ENCODE data around the gene STARD7. TPM values are rescaled to one million over a fixed set of nuclear protein-coding genes. Genes with fewer than 3 reads are reported as not detected.

STARD7 gene
- polyA plus RNA-seq, 2 of the 4 experiments (the other 2 are of a cell fraction) = 101 to 136 TPM

DNA sequence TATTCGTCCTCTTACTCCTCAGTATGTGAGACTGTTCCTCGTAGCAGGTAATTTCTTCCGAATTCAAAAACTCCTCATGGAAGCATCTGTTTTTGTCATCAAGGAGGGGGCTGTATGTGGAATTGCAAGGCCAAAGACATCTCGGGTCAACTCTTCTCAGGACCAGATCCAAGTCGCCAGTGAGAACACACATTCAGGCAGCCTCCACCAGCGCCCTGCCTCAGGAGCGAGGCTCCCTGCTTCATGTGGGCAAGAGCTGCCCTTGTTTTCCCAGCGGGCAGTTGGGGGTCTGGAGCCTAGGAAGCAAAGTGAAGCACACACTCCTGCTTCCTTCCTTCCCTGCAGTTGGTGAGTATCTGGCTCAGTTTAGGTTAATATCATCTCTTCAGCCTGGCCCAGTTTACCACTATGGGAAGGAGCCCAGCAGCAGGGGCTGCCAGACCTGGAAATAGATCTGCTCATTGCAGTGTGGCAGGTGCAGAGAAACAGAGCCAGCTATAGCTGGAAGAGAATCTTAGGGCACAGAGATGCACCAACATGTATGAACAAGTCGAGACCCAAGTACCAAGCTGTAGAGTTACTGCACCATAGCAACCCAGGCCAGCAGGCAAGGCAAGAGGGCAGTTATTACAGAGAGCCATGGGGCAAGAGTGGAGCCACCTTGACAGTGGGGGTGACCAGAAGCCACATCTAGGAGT is 31.9 kb upstream of the STARD7 start:
- FAIRE-seq (no peak), DNase-seq (ENCODE audit: low read depth in 1 of 2, low spot score in 1 of 2) (no peak), ATAC-seq (no peak; a peak in 1 of 6 replicates)
- no peak overlapping the region for H3K27ac ChIP-seq
- no peaks in the 10 kb centered on the region for H3K9me3 ChIP-seq
- ChIA-PET POLR2A (interaction anchor here (0.8 kb wide), 1 partner anchor 20 kb away, joined by 3 read pairs; no protein-coding TSS in a partner anchor), CTCF (interaction anchor here (1.3 to 2.7 kb wide), 4 partner anchors 8 to 26 kb away, joined by 4 to 13 read pairs (median 8); partner anchors contain the start of genes CIAO1 and TMEM127)
- H3K4me1 ChIP-seq = no peaks in the 10 kb centered on the region
- no peak overlapping the region for H3K4me3 ChIP-seq
- WGBS (ENCODE audit: missing lambda C conversion rate) = 78% methylated on average over 9 of the region's 9 CpGs
- TF ChIP-seq CEBPB (IDR thresholded peaks at IDR 0.05) = no peak
- TF ChIP-seq, protein P1, sequence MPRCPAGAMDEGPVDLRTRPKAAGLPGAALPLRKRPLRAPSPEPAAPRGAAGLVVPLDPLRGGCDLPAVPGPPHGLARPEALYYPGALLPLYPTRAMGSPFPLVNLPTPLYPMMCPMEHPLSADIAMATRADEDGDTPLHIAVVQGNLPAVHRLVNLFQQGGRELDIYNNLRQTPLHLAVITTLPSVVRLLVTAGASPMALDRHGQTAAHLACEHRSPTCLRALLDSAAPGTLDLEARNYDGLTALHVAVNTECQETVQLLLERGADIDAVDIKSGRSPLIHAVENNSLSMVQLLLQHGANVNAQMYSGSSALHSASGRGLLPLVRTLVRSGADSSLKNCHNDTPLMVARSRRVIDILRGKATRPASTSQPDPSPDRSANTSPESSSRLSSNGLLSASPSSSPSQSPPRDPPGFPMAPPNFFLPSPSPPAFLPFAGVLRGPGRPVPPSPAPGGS (IDR thresholded peaks at IDR 0.05) = no peak
- TF ChIP-seq CBX2 (IDR thresholded peaks at IDR 0.05; ENCODE audit: borderline replicate concordance, low read depth) = no peak
- no peak for TF ChIP-seq POLR2A (IDR thresholded peaks at IDR 0.05; ENCODE audit: low read length)
- no peak for TF ChIP-seq CTCF (IDR thresholded peaks at IDR 0.05)
- TF ChIP-seq ZC3H11A (IDR thresholded peaks at IDR 0.05) = no peak
- TF ChIP-seq MAX (IDR thresholded peaks at IDR 0.05) = no peak
- TF ChIP-seq CBX8 (IDR thresholded peaks at IDR 0.05) = no peak
- no peak for TF ChIP-seq HOXA7 (CRISPR knock-in tag; IDR thresholded peaks at IDR 0.05)
- TF ChIP-seq ZNF302 (CRISPR knock-in tag; IDR thresholded peaks at IDR 0.05) = no peak
- TF ChIP-seq JUN (IDR thresholded peaks at IDR 0.05) = no peak
- TF ChIP-seq FOSB (CRISPR knock-in tag; IDR thresholded peaks at IDR 0.05) = no peak
- TF ChIP-seq, protein P2, sequence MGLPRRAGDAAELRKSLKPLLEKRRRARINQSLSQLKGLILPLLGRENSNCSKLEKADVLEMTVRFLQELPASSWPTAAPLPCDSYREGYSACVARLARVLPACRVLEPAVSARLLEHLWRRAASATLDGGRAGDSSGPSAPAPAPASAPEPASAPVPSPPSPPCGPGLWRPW (IDR thresholded peaks at IDR 0.05) = no peak
- no peak for TF ChIP-seq ATOH8 (CRISPR knock-in tag; IDR thresholded peaks at IDR 0.05; ENCODE audit: low read depth)
- TF ChIP-seq CHD4 (IDR thresholded peaks at IDR 0.05; ENCODE audit: borderline replicate concordance) = no peak
- no peak for TF ChIP-seq KDM5A (IDR thresholded peaks at IDR 0.05)
- TF ChIP-seq FOXS1 (CRISPR knock-in tag; IDR thresholded peaks at IDR 0.05) = no peak
- H3K4me2 ChIP-seq = no peak overlapping the region

DNA sequence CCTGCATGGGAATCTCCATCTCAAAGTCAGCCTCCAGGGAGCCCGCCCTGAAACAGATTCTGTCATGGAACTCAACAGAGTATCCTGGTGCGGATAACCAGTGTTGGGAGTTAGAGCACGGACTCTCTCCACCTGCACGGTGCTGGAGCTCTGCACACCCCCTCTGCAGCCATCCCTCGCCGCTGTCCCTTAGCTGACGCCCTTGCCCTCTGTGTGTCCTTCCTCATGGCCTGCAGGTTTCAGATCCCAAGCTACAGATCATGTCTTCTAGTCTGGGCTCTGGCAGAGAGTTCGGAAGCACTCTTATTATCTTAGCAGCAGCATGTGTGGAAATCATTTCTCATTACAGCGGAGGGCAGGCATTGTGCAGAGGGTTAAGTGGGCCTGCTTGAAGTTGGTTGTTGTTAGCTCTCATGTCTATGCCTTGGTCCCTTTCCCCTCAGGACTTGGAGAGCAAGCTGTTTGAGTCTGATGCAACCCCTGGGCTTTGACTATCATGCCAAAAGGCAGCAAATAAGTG is 31.2 kb upstream of the STARD7 start:
- 93% methylated on average over 8 of the region's 9 CpGs for WGBS (ENCODE audit: missing lambda C conversion rate)
- Histone ChIP-seq H3K4me1 (no peaks in the 10 kb centered on the region), H3K4me3 (no peak overlapping the region), H3K27ac (no peak overlapping the region), H3K4me2 (no peak overlapping the region), H3K9me3 (no peaks in the 10 kb centered on the region)
- TF ChIP-seq TFCP2L1 (CRISPR knock-in tag; IDR thresholded peaks at IDR 0.05) = no peak
- TF ChIP-seq KDM5A (IDR thresholded peaks at IDR 0.05) = no peak
- TF ChIP-seq HDAC2 (IDR thresholded peaks at IDR 0.05) = no peak
- TF ChIP-seq MAZ (IDR thresholded peaks at IDR 0.05; ENCODE audit: borderline replicate concordance, low read depth, low read length) = no peak
- no peak for TF ChIP-seq RFX5 (IDR thresholded peaks at IDR 0.05)
- no peak for TF ChIP-seq CTCF (IDR thresholded peaks at IDR 0.05)
- peak in 1 of 2 experiments; percentile 19; a peak in 2 of 6 replicates for ATAC-seq
- ChIA-PET POLR2A (interaction anchor here (0.6 to 0.8 kb wide), 2 partner anchors 20 to 31 kb away, joined by 3 read pairs; partner anchors contain the start of gene STARD7), CTCF (interaction anchor here (0.7 to 2.7 kb wide), 5 partner anchors 9 to 169 kb away, joined by 3 to 13 read pairs (median 5); partner anchors contain the start of genes CIAO1 and TMEM127)
- no peak for FAIRE-seq
- no peak for DNase-seq (ENCODE audit: low read depth in 1 of 2, low spot score in 1 of 2)

Measured in A549 (cell line).